MM.1S (cell line): Measurements from ENCODE around the gene SLC47A1.

Experiments
- EZH2 ChIP-seq: fragments of 300-600 bp; sonication (generic); optimal IDR thresholded peaks from 2 replicates; pipeline ENCODE3; 2017; ENCODE audit warnings: low read depth, mild to moderate bottlenecking, antibody characterized with exemption, low read length, mixed read lengths
- EZH2phosphoT487 ChIP-seq: fragments of 300-600 bp; sonication (generic); IDR thresholded peaks from 2 replicates; pipeline ENCODE4 v1.6.1; 2018; ENCODE audit warnings: antibody characterized with exemption, low read length
- TF ChIP-seq, protein P1 (sequence below): fragments of 300-600 bp; sonication (generic); IDR thresholded peaks from 2 replicates; pipeline ENCODE4 v1.5.1; 2016; ENCODE audit warnings: antibody characterized with exemption, low read length, mixed read lengths

- TF ChIP-seq, protein P1, sequence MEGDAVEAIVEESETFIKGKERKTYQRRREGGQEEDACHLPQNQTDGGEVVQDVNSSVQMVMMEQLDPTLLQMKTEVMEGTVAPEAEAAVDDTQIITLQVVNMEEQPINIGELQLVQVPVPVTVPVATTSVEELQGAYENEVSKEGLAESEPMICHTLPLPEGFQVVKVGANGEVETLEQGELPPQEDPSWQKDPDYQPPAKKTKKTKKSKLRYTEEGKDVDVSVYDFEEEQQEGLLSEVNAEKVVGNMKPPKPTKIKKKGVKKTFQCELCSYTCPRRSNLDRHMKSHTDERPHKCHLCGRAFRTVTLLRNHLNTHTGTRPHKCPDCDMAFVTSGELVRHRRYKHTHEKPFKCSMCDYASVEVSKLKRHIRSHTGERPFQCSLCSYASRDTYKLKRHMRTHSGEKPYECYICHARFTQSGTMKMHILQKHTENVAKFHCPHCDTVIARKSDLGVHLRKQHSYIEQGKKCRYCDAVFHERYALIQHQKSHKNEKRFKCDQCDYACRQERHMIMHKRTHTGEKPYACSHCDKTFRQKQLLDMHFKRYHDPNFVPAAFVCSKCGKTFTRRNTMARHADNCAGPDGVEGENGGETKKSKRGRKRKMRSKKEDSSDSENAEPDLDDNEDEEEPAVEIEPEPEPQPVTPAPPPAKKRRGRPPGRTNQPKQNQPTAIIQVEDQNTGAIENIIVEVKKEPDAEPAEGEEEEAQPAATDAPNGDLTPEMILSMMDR = no peak
- TF ChIP-seq EZH2phosphoT487 (no peak), EZH2 (no peak)
Observed at GRCh38 chr17:19569785-19570543, 36.3 kb downstream of the SLC47A1 start.
